Ureter (tissue), 1 donor: ENCODE results near the gene PTPN2. TPM values are rescaled to one million over a fixed set of nuclear protein-coding genes. Genes with fewer than 3 reads are reported as not detected.
A peak's percentile ranks its signal among the peaks of the same experiment; 100 is the strongest.

Source experiments
- DNase-seq: peaks from one replicate; pipeline ENCODE4 v3.0.0-alpha.2; 2020; ENCODE audit warnings: low spot score
- total RNA-seq: library from RNA; stranded (reverse); gene quantifications from one replicate; pipeline ENCODE4 v1.2.4, GENCODE V29; 2023
- donor health status: DM: yes; HTN: yes; CAD: no.

Gene PTPN2
- total RNA-seq, 1 donor from 2014 or later = 47.8 TPM

- DNase-seq = no peak
Observed at GRCh38 chr18:12857991-12858544, 26.0 kb downstream of the PTPN2 start.

GRCh38 chr18:12857215-12857905, 26.7 kb downstream of the PTPN2 start:
- no peak for DNase-seq

- DNase-seq = no peak
Observed at GRCh38 chr18:12855916-12856315, 28.1 kb downstream of the PTPN2 start.

- DNase-seq = no peak
Observed at GRCh38 chr18:12852566-12853315, 31.3 kb downstream of the PTPN2 start.

- DNase-seq = no peak
Observed at GRCh38 chr18:12851716-12852115, 32.3 kb downstream of the PTPN2 start.

GRCh38 chr18:12849548-12849947, 34.5 kb downstream of the PTPN2 start:
- no peak for DNase-seq

GRCh38 chr18:12848405-12848804, 35.6 kb downstream of the PTPN2 start:
- no peak for DNase-seq

- DNase-seq = no peak
Observed at GRCh38 chr18:12844391-12844790, 39.6 kb downstream of the PTPN2 start.

- DNase-seq = no peak
Observed at GRCh38 chr18:12843420-12844350, 40.4 kb downstream of the PTPN2 start.

GRCh38 chr18:12842459-12843380, 41.3 kb downstream of the PTPN2 start:
- DNase-seq = no peak

- no peak for DNase-seq
Observed at GRCh38 chr18:12841070-12841469, 43.0 kb downstream of the PTPN2 start.

- no peak for DNase-seq
Observed at GRCh38 chr18:12840382-12840781, 43.7 kb downstream of the PTPN2 start.

- DNase-seq = no peak
Observed at GRCh38 chr18:12839526-12840196, 44.4 kb downstream of the PTPN2 start.

- no peak for DNase-seq
Observed at GRCh38 chr18:12839057-12839525, 44.9 kb downstream of the PTPN2 start.

- DNase-seq = peak; percentile 65
Observed at GRCh38 chr18:12838178-12838634, 45.8 kb downstream of the PTPN2 start.

GRCh38 chr18:12837747-12838146, 46.3 kb downstream of the PTPN2 start:
- no peak for DNase-seq

- no peak for DNase-seq
Observed at GRCh38 chr18:12836551-12836950, 47.5 kb downstream of the PTPN2 start.

GRCh38 chr18:12828116-12829051, 55.7 kb downstream of the PTPN2 start:
- no peak for DNase-seq

GRCh38 chr18:12827588-12827987, 56.4 kb downstream of the PTPN2 start:
- no peak for DNase-seq
